Measurements from ENCODE around the gene JUP. TPM values are rescaled to one million over a fixed set of nuclear protein-coding genes. Genes with fewer than 3 reads are reported as not detected.
A peak's percentile ranks its signal among the peaks of the same experiment; 100 is the strongest.

The JUP gene
- total and polyA plus RNA-seq, 4 donors = 39.1 to 56.0 (median 44.2) TPM

DNA sequence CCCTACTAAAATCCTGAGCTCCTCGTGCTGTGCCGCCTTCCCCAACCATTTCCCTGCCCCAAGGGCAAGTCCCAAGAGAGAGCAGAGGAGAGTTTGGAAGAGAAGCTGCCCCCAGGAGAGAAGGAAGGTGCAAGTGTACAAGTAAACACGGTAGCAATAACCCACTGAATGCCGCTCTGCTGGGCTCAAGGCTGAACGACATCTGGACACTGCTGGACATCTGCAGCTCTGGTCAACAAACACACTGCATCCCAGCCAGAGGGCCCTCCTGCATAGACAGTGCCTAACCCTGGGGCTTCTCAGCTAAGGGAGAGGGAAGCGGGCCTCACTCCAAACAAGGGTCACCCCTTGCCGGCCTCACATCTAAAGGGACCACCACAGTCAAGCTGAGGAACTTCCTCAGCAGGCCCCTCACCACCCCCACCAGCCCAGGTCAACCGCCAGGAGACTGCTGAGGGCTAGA lies 12.7 kb downstream of the JUP start:
- no peak for DNase-seq (ENCODE audit: low spot score)
- Histone ChIP-seq H3K9me3 (ENCODE audit: control insufficient read depth in 4 of 4, low read length in 3 of 4) (no peaks in the 10 kb centered on the region), H3K27ac (ENCODE audit: low read depth in 1 of 2, low read length in 2 of 2) (peak overlapping the region; percentile 81 to 83), H3K4me1 (ENCODE audit: control insufficient read depth in 4 of 4, insufficient read depth in 4 of 4, low read length in 3 of 4) (peaks cover 23 to 76% (median 58%) of the 10 kb centered on the region in 4 donors), H3K9ac (ENCODE audit: low read depth in 1 of 2, low read length in 2 of 2) (no peak overlapping the region), H3K36me3 (ENCODE audit: control insufficient read depth in 4 of 4, insufficient read depth in 3 of 4, low read depth in 1 of 4, low read length in 3 of 4) (peaks cover 2 to 10% (median 5%) of the 10 kb centered on the region in 4 donors), H3K27me3 (ENCODE audit: control insufficient read depth in 4 of 4, insufficient read depth in 4 of 4, low read length in 3 of 4) (no peaks in the 10 kb centered on the region), H3K4me3 (ENCODE audit: low read depth in 1 of 3, low read length in 3 of 3) (no peak overlapping the region)
- TF ChIP-seq MAX (IDR thresholded peaks at IDR 0.05) = no peak
- no peak for TF ChIP-seq RXRA (IDR thresholded peaks at IDR 0.05)
- TF ChIP-seq, protein P1, sequence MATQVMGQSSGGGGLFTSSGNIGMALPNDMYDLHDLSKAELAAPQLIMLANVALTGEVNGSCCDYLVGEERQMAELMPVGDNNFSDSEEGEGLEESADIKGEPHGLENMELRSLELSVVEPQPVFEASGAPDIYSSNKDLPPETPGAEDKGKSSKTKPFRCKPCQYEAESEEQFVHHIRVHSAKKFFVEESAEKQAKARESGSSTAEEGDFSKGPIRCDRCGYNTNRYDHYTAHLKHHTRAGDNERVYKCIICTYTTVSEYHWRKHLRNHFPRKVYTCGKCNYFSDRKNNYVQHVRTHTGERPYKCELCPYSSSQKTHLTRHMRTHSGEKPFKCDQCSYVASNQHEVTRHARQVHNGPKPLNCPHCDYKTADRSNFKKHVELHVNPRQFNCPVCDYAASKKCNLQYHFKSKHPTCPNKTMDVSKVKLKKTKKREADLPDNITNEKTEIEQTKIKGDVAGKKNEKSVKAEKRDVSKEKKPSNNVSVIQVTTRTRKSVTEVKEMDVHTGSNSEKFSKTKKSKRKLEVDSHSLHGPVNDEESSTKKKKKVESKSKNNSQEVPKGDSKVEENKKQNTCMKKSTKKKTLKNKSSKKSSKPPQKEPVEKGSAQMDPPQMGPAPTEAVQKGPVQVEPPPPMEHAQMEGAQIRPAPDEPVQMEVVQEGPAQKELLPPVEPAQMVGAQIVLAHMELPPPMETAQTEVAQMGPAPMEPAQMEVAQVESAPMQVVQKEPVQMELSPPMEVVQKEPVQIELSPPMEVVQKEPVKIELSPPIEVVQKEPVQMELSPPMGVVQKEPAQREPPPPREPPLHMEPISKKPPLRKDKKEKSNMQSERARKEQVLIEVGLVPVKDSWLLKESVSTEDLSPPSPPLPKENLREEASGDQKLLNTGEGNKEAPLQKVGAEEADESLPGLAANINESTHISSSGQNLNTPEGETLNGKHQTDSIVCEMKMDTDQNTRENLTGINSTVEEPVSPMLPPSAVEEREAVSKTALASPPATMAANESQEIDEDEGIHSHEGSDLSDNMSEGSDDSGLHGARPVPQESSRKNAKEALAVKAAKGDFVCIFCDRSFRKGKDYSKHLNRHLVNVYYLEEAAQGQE (IDR thresholded peaks at IDR 0.05) = no peak
- TF ChIP-seq JUND (IDR thresholded peaks at IDR 0.05) = no peak
- TF ChIP-seq NR2F2 (IDR thresholded peaks at IDR 0.05) = no peak
- WGBS = 61% methylated on average over 8 of the region's 8 CpGs

DNA sequence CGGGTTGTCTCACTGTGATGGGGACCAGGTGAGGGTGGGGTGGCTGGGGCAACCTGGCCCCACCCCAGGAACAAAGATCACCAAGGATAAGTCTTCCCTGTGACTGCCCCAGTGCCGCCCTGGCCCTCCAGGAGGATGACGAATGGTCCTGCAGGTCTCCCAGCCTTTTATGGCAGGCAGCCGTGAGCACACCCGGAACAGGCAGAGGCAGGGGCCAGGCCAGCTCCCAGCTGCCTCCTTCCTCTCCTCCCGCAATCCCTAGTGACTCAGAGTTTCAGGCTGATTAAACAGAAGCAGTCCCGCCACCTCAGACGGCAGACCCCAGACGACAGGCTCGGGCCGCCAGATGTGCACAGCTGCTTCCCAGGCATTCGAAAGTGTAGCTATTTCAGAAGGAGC lies 13.3 kb downstream of the JUP start:
- 31% methylated on average over 12 of the region's 12 CpGs for WGBS

GRCh38 chr17:41772586-41773189 lies 13.8 kb downstream of the JUP start:
- peak; percentile 61 for DNase-seq (ENCODE audit: low spot score)
- TF ChIP-seq RXRA (IDR thresholded peaks at IDR 0.05) (peak; percentile 96 to 98), GABPA (IDR thresholded peaks at IDR 0.05 in 1 of 2, conservative IDR thresholded peaks at IDR 0.05 in 1 of 2) (peak in 1 of 2 donors; percentile 53), EGR1 (IDR thresholded peaks at IDR 0.05; ENCODE audit: low read depth in 2 of 2) (peak in 1 of 2 donors; percentile 41), YY1 (IDR thresholded peaks at IDR 0.05) (peak; percentile 96), HNF4A (conservative IDR thresholded peaks at IDR 0.05) (peak; percentile 100), SP1 (IDR thresholded peaks at IDR 0.05) (peak; percentile 96), NR2F2 (IDR thresholded peaks at IDR 0.05) (peak; percentile 95), ZBTB33 (IDR thresholded peaks at IDR 0.05) (peak; percentile 51), HNF4G (IDR thresholded peaks at IDR 0.05) (peak; percentile 99), FOXA2 (IDR thresholded peaks at IDR 0.05) (no peak), TAF1 (conservative IDR thresholded peaks at IDR 0.05) (no peak), RAD21 (IDR thresholded peaks at IDR 0.05) (peak; percentile 20 to 32), ATF3 (IDR thresholded peaks at IDR 0.05) (no peak)
- TF ChIP-seq, protein P1 (IDR thresholded peaks at IDR 0.05) = peak; percentile 83

More for the DNA sequence above, 13.3 kb downstream of the JUP start:
- no peak overlapping the region for H3K9ac ChIP-seq (ENCODE audit: low read depth in 1 of 2, low read length in 2 of 2)
- no peaks in the 10 kb centered on the region for H3K9me3 ChIP-seq (ENCODE audit: control insufficient read depth in 4 of 4, low read length in 3 of 4)
- H3K36me3 ChIP-seq (ENCODE audit: control insufficient read depth in 4 of 4, insufficient read depth in 3 of 4, low read depth in 1 of 4, low read length in 3 of 4) = peaks cover 2 to 15% (median 9%) of the 10 kb centered on the region in 4 donors
- no peak for DNase-seq (ENCODE audit: low spot score)
- no peaks in the 10 kb centered on the region for H3K27me3 ChIP-seq (ENCODE audit: control insufficient read depth in 4 of 4, insufficient read depth in 4 of 4, low read length in 3 of 4)
- peaks cover 21 to 75% (median 58%) of the 10 kb centered on the region in 4 donors for H3K4me1 ChIP-seq (ENCODE audit: control insufficient read depth in 4 of 4, insufficient read depth in 4 of 4, low read length in 3 of 4)
- TF ChIP-seq YY1 (IDR thresholded peaks at IDR 0.05) = no peak
- no peak for TF ChIP-seq HNF4A (conservative IDR thresholded peaks at IDR 0.05)
- no peak for TF ChIP-seq HNF4G (IDR thresholded peaks at IDR 0.05)
- TF ChIP-seq MAX (IDR thresholded peaks at IDR 0.05) = no peak
- peak overlapping the region; percentile 81 to 83 for H3K27ac ChIP-seq (ENCODE audit: low read depth in 1 of 2, low read length in 2 of 2)
- H3K4me3 ChIP-seq (ENCODE audit: low read depth in 1 of 3, low read length in 3 of 3) = no peak overlapping the region

More at GRCh38 chr17:41772586-41773189, 13.8 kb downstream of the JUP start:
- H3K9ac ChIP-seq (ENCODE audit: low read depth in 1 of 2, low read length in 2 of 2) = peak overlapping the region; percentile 7 to 24
- peak overlapping the region; percentile 81 to 83 for H3K27ac ChIP-seq (ENCODE audit: low read depth in 1 of 2, low read length in 2 of 2)
- no peaks in the 10 kb centered on the region for H3K27me3 ChIP-seq (ENCODE audit: control insufficient read depth in 4 of 4, insufficient read depth in 4 of 4, low read length in 3 of 4)
- peaks cover 3 to 18% (median 11%) of the 10 kb centered on the region in 4 donors for H3K36me3 ChIP-seq (ENCODE audit: control insufficient read depth in 4 of 4, insufficient read depth in 3 of 4, low read depth in 1 of 4, low read length in 3 of 4)
- peaks cover 19 to 71% (median 54%) of the 10 kb centered on the region in 4 donors for H3K4me1 ChIP-seq (ENCODE audit: control insufficient read depth in 4 of 4, insufficient read depth in 4 of 4, low read length in 3 of 4)
- WGBS = 31% methylated on average over 19 of the region's 19 CpGs
- no peaks in the 10 kb centered on the region for H3K9me3 ChIP-seq (ENCODE audit: control insufficient read depth in 4 of 4, low read length in 3 of 4)
- peak overlapping the region; percentile 37 to 60 (median 55) for H3K4me3 ChIP-seq (ENCODE audit: low read depth in 1 of 3, low read length in 3 of 3)
